Astrocyte of the spinal cord (primary cell): ENCODE results near the gene CDC42BPB.

Source experiments
- DNase-seq: peaks from one replicate; pipeline ENCODE4 v3.0.0; 2011; ENCODE audit warnings: low read depth, low spot score
- H3K4me3 ChIP-seq: 2 replicates; pipeline ENCODE4 v1.5.1; 2011; ENCODE audit warnings: low read depth, mild to moderate bottlenecking, low read length, moderate library complexity
- in situ Hi-C: cut with HindIII; loops from 2 replicates; pipeline ENCODE4 v1.10.0; 2017; ENCODE audit warnings: low sequenced_read_pairs
- TF ChIP-seq, protein P1 (sequence below): IDR thresholded peaks from 2 replicates; pipeline ENCODE4 v1.5.1; 2012; ENCODE audit warnings: low read depth, mild to moderate bottlenecking, low read length, inconsistent platforms

The CDC42BPB gene

DNA sequence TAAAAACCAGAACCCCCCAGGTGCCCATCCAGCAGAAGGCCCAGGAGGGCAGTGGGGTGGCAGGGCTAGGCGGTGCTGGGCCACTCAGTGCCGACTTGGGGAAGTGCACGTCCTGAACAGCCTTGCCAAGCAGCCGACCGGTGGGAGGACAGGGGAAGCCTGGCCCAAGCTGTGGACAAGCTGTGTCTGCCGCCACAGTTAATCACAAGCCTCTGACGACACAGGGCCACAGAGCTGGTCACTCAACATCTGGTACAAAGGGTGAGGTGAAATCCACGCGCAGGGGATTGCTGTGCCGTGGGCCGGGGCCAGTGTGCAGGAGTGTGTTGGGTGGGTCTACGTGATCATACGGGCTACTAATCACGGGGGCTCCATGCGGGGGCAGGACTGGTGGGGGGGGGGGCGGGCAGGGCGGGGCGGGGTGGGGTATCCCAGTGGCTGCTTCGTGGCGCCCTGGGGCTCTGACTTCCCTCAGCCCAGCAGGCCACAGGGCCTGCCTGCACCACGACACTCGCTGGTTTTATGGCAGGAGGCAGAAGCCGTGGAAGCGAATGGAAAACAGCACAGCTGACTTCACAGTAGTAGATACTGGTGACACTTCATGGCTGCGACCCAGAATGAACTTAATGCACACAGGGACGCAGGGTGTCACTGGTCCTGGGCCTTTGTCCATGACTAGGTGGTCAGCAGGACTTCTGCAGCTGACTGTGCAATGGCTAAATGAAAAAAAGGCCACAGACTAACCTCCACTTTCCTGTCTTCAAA is 124.7 kb downstream of the CDC42BPB start:
- TF ChIP-seq, protein P1, sequence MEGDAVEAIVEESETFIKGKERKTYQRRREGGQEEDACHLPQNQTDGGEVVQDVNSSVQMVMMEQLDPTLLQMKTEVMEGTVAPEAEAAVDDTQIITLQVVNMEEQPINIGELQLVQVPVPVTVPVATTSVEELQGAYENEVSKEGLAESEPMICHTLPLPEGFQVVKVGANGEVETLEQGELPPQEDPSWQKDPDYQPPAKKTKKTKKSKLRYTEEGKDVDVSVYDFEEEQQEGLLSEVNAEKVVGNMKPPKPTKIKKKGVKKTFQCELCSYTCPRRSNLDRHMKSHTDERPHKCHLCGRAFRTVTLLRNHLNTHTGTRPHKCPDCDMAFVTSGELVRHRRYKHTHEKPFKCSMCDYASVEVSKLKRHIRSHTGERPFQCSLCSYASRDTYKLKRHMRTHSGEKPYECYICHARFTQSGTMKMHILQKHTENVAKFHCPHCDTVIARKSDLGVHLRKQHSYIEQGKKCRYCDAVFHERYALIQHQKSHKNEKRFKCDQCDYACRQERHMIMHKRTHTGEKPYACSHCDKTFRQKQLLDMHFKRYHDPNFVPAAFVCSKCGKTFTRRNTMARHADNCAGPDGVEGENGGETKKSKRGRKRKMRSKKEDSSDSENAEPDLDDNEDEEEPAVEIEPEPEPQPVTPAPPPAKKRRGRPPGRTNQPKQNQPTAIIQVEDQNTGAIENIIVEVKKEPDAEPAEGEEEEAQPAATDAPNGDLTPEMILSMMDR, result no peak
- H3K4me3 ChIP-seq, result no peak overlapping the region
- DNase-seq, result no peak
- in situ Hi-C loops, result no loop called here

GRCh38 chr14:102931580-102932285 is 125.6 kb downstream of the CDC42BPB start:
- TF ChIP-seq, protein P1, result no peak
- no peak for DNase-seq
- in situ Hi-C loops, result no loop called here
- H3K4me3 ChIP-seq, result no peak overlapping the region

DNA sequence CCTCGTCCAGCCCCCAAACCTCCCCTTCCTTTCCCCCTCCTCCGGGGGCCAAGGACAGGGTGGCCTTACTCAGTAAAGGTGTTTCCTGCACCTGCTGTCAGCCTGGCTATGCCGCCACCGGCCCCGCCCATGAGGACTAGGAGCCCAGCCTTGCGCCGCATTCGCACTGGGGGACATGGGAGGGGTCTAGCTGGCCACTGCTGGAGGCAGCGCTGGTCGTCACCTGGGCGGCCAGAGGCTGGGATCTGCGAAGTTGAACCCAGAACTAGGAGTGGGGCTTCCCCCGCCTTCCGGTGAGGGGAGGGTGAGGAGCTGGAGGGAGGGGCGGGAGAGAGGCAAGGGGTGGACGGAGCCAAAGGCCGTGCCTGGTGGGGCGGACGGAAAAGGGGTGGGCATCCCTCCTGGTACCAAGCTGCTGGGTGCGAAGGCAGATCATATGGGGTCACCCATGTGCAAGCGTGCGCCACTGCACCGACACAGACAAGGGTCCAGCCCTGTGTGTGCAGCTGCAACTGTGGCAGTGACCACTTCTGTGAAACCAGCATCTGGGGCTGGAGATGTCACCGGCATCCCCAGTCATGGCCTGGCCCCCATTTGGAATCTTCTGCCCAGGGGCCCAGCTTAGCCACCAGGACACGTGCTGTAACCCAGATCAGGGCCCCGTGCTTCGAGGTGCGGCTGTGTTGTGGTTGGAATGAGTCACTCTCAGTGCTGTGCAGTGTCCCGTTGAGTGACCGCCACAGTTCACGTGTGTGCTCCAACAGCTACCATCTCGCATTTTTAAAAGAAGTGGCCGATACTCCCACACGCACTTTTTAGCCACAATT is 126.4 kb downstream of the CDC42BPB start:
- H3K4me3 ChIP-seq, result no peak overlapping the region
- TF ChIP-seq, protein P1, result no peak
- in situ Hi-C loops, result no loop called here
- peak; percentile 48 for DNase-seq

GRCh38 chr14:102930138-102930752 is 127.1 kb downstream of the CDC42BPB start:
- H3K4me3 ChIP-seq, result no peak overlapping the region
- TF ChIP-seq, protein P1, result no peak
- in situ Hi-C loops, result no loop called here
- DNase-seq, result no peak

DNA sequence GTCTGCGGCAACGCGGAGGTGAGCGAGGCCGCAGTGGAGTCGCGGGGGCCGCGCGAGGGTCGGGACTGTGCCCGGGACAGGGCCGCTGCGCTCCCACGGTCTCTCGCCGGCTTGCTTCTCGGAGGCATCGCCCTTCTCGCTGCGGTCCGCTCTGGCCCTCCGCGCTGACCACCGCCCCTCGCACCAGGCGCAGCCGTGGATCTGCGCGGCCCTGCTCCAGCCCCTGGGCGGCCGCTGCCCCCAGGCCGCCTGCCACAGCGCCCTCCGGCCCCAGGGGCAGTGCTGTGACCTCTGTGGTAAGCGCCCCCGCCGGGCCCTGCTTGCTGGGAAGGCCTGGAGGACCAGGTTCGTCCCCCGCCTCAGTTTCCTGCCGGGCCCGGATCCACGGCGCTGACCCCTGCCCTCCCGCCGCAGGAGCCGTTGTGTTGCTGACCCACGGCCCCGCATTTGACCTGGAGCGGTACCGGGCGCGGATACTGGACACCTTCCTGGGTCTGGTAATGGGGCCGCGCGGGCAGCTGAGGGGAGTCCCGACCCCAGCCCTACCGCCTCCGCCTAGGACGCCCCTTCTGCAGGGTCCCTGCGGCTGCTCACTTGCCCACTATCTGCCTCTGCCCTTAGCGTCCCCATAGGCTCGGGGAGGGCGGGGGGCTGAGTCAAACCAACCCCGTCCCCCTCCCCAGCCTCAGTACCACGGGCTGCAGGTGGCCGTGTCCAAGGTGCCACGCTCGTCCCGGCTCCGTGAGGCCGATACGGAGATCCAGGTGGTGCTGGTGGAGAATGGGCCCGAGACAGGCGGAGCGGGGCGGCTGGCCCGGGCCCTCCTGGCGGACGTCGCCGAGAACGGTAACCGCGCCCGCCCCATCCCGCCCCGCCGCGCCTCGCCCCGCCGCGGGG is 127.9 kb downstream of the CDC42BPB start:
- in situ Hi-C loops, result no loop called here
- DNase-seq, result no peak
- TF ChIP-seq, protein P1, result no peak
- no peak overlapping the region for H3K4me3 ChIP-seq
